Measurements from ENCODE around the gene CYTH2. TPM values are rescaled to one million over a fixed set of nuclear protein-coding genes. Genes with fewer than 3 reads are reported as not detected.

CYTH2 gene
- total RNA-seq, 2 donors from 2014 or later = 55.4 to 70.2 TPM

- H3K36me3 ChIP-seq = no peaks in the 10 kb centered on the region
- no peaks in the 10 kb centered on the region for H3K9me3 ChIP-seq
- no peak for DNase-seq
- no peak for TF ChIP-seq CTCF (IDR thresholded peaks at IDR 0.05)
- no peak overlapping the region for H3K4me3 ChIP-seq
- H3K9ac ChIP-seq (ENCODE audit: low read depth in 2 of 2, low read length in 2 of 2) = no peak overlapping the region
- H3K27me3 ChIP-seq = peaks cover 2% of the 10 kb centered on the region
- H3K4me1 ChIP-seq = no peaks in the 10 kb centered on the region
- no peak overlapping the region for H3K27ac ChIP-seq
- intact Hi-C loops (cut with DNase I) = no loop called here
Observed at GRCh38 chr19:48436586-48436985, 32.6 kb upstream of the CYTH2 start.

DNA sequence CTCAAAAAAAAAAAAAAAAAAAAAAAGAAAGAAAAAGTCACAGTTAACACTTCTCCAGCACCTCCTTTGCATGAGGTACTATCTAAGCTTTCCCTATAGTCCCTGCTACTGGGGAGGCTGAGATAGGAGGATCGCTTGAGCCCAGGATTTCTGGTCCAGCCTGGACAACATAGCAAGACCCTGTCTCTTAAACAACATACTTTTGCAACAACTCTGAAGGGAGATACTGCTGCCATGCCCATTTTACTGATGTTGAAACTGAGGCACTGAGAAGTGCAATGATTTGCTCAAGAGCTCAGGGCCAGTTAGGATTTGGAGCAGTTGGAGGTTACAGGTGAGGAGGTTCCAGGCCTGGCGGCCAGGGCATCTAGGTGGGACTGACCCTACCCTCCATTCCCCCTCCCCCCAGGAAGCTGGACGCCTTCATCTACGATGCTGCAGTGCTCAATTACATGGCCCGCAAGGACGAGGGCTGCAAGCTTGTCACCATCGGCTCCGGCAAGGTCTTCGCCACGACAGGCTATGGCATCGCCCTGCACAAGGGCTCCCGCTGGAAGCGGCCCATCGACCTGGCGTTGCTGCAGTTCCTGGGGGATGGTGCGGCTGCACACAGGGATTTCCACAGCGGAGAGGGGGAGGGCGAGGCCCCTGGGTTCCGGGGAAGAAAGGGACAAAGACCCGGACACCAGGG lies 27.7 kb upstream of the CYTH2 start:
- intact Hi-C loops (cut with DNase I) = no loop called here
- TF ChIP-seq CTCF (IDR thresholded peaks at IDR 0.05) = no peak
- Histone ChIP-seq H3K36me3 (no peaks in the 10 kb centered on the region), H3K4me1 (peaks cover 2% of the 10 kb centered on the region), H3K27ac (no peak overlapping the region), H3K4me3 (no peak overlapping the region), H3K27me3 (peaks cover 27% of the 10 kb centered on the region), H3K9me3 (no peaks in the 10 kb centered on the region), H3K9ac (ENCODE audit: low read depth in 2 of 2, low read length in 2 of 2) (no peak overlapping the region)
- DNase-seq = no peak

GRCh38 chr19:48442116-48443035 lies 26.8 kb upstream of the CYTH2 start:
- no peak overlapping the region for H3K27ac ChIP-seq
- intact Hi-C loops (cut with DNase I) = no loop called here
- H3K9me3 ChIP-seq = no peaks in the 10 kb centered on the region
- peaks cover 3% of the 10 kb centered on the region for H3K36me3 ChIP-seq
- peaks cover 27% of the 10 kb centered on the region for H3K27me3 ChIP-seq
- DNase-seq = no peak
- no peak for TF ChIP-seq CTCF (IDR thresholded peaks at IDR 0.05)
- H3K4me3 ChIP-seq = no peak overlapping the region
- peaks cover 4% of the 10 kb centered on the region for H3K4me1 ChIP-seq
- H3K9ac ChIP-seq (ENCODE audit: low read depth in 2 of 2, low read length in 2 of 2) = no peak overlapping the region

- no peak for DNase-seq
- intact Hi-C loops (cut with DNase I) = no loop called here
- Histone ChIP-seq H3K36me3 (peaks cover 4% of the 10 kb centered on the region), H3K4me3 (no peak overlapping the region), H3K9ac (ENCODE audit: low read depth in 2 of 2, low read length in 2 of 2) (no peak overlapping the region), H3K4me1 (peaks cover 4% of the 10 kb centered on the region), H3K9me3 (no peaks in the 10 kb centered on the region), H3K27ac (no peak overlapping the region), H3K27me3 (peaks cover 27% of the 10 kb centered on the region)
- TF ChIP-seq CTCF (IDR thresholded peaks at IDR 0.05) = no peak
Observed at GRCh38 chr19:48443256-48443655, 25.9 kb upstream of the CYTH2 start.

- DNase-seq = no peak
- intact Hi-C loops (cut with DNase I) = no loop called here
- Histone ChIP-seq H3K27me3 (peaks cover 27% of the 10 kb centered on the region), H3K4me3 (peak overlapping the region; percentile 13), H3K36me3 (peaks cover 4% of the 10 kb centered on the region), H3K9me3 (no peaks in the 10 kb centered on the region), H3K9ac (ENCODE audit: low read depth in 2 of 2, low read length in 2 of 2) (no peak overlapping the region), H3K4me1 (peaks cover 4% of the 10 kb centered on the region), H3K27ac (no peak overlapping the region)
- no peak for TF ChIP-seq CTCF (IDR thresholded peaks at IDR 0.05)
Observed at GRCh38 chr19:48443731-48444128, 25.4 kb upstream of the CYTH2 start.
